Gastrocnemius medialis (tissue), 4 donors: ENCODE results near the gene PRMT7.

Source experiments
- CTCF ChIP-seq, 5 experiments: fragments of 450-650 bp in 3 of 5; fragments of 200-600 bp in 2 of 5; sonication (generic) in 2 of 5; IDR thresholded peaks in 4 of 5; conservative IDR thresholded peaks in 1 of 5; 1 replicate in 4 of 5; 2 replicates in 1 of 5; pipeline ENCODE4 v1.5.1; 2016 to 2019; ENCODE audit warnings: antibody characterized with exemption in 5 of 5, mild to moderate bottlenecking in 3 of 5, moderate library complexity in 3 of 5
- POLR2A ChIP-seq, 2 donors: fragments of 450-650 bp; IDR thresholded peaks; one replicate each; pipeline ENCODE4 v1.6.1; 2017; ENCODE audit warnings: antibody characterized with exemption in 2 of 2, mild to moderate bottlenecking in 2 of 2, moderate library complexity in 2 of 2

- TF ChIP-seq POLR2A (IDR thresholded peaks at IDR 0.05): no peak
- no peak for TF ChIP-seq CTCF (IDR thresholded peaks at IDR 0.05 in 4 of 5, conservative IDR thresholded peaks at IDR 0.05 in 1 of 5)
Observed at GRCh38 chr16:68324336-68324735, 13.5 kb downstream of the PRMT7 start.
